HG03469 (cell line): ENCODE measurements around the gene TAF1A.
"Not testable (repeated sequence)": the region's sequence is repeated elsewhere in the genome, so short reads cannot be mapped to it uniquely, and the experiment has no call there.

ENCODE experiments used
- ATAC-seq: cut with Tn5 transposase; IDR thresholded peaks from one replicate; pipeline ENCODE4 v1.9.1; 2021; ENCODE audit warnings: mild to moderate bottlenecking, moderate library complexity, moderate number of reproducible peaks; ENCODE audit not compliant: unreplicated experiment

Gene TAF1A

DNA sequence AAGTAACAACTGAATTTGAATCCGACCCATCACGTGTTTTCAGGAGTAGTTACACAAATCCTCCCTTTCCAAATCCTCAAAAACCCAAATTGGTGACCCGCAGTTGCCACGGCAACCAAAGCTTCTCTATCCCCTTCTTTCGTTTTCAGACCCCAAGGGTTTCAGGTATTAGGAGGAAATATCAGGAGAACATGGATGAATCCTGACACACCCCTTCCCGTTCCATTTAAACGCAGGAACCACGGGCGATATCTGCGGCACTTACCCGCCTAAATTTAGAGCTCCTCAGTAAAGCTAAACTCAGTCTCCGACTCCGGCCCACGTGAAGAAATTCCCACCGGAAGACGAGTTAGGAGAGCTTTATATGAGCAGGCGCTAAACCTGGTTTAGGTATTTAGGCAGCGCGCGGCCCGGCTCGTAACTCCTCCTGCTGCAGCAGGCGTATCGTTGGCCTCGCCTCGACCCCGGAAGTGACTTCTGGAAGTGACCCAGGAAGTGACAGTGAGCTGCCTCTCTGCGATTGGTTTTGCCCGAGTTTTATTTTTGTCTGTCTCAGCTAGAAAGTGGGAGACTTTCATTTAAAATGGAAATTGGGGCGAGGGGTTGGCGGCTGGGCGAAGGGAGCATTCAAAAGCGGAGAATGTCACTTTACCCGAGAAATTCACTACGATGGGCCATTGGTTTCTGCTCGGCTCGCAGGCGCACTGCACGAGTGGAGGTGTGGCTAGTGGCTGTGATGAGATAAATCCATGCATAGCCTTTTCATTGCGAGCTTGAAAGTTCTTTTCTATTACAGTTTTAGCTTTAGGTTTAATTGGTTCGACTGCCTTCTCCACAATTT lies at the start of gene TAF1A:
TSS of gene TAF1A (minus strand) at position 472 of the 841 bp plus-strand sequence.
- peak; percentile 90 for ATAC-seq

DNA sequence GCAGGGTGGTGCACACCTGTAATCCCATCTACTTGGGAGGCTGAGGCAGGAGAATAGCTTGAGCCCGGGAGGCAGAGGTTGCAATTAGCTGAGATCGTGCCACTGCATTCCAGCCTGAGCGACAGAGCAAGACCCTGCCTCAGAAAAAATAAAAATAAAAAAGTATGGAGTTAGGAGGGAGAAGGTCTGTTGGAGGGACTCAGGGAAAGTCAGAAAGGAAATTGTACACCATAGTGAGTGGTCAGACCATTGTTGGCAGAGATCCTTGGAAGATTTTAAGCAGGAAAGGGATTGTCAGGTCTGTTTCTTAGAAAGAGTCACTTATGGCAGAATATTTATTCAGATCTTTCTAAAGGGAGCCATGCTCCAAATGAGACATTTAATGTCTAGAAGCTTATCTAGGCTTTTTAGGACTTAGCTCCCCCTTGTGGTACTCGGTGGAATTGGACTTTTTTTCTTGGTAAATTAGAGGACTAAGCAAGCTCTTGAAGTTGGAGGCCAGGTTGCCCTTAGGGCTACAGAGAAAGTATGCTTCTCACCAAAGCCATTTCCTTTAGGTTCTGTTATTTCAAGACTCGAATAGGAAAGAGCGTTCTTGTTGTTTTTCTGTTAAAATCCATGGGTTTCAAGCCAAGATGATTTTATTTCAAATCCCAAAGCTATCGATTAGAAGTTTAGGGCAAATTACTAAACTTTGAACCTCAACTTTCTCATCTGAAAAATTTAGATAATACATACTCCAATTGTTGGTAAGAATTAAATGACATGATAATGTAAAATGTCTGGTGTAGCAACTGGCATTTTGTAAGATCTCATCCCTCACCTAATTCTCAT lies 44.7 kb upstream of the TAF1A start:
- ATAC-seq, result peak; percentile 90

DNA sequence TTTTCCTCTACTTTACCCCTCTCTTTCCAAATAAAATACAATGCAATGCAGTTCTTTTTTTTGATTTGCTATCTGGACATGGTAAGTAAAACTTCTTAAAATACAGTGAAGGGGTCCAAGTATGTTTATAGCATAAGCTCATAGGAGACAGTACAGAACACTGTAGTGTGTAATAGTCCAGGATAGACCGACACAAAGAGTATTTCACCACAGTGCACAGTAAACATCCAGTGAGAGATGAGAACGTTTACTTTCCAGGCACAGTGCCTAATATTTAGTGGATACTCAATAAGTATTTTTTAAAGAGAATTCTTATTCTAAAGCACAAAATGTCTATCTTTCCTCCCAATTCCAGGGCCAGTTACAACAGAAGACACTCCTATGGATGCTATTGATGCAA lies 43.0 kb upstream of the TAF1A start:
- no peak for ATAC-seq

GRCh38 chr1:222631611-222632208 lies 42.0 kb upstream of the TAF1A start:
- no peak for ATAC-seq

GRCh38 chr1:222629921-222630535 lies 40.3 kb upstream of the TAF1A start:
- no peak for ATAC-seq

DNA sequence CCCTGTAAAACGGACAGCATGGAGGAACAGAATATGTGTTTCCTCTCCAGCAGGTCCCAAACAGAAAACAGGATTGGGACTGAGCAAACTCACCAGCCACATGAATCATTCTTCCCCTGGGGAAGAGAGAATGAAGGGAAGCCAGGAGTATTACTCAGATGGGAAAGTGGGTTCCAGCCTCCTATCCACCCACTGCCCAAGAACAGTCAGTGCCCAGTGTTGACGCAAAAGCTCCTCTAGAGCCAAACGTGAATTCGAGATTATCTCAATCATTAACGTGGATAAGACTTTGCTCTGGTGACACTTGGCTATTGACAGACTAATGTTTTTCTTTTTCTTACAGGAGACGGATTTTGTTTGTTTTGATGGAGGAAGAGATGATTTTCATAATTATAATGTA lies 37.5 kb upstream of the TAF1A start:
- ATAC-seq, result no peak

- no peak for ATAC-seq
Measured at GRCh38 chr1:222624214-222624613, 34.5 kb upstream of the TAF1A start.

DNA sequence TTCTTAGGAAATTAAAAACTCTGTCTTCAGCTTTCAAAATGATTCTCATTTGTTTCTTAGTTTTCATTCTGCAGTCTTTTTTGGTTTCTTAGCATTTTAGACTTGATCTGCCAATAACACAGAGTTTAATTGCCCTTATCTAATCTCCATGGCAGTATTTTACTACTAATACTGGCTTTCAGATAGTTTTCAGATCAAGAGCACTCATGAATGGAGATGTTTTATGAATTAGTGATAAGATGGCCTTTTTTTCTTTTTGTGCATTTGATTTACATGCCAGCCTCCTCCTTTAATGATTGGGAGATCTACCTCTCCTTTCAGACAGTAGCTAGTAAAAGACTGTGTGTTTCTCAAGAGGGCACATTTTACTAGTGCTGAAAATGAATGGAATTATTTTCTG lies 33.7 kb upstream of the TAF1A start:
- ATAC-seq, result no peak

DNA sequence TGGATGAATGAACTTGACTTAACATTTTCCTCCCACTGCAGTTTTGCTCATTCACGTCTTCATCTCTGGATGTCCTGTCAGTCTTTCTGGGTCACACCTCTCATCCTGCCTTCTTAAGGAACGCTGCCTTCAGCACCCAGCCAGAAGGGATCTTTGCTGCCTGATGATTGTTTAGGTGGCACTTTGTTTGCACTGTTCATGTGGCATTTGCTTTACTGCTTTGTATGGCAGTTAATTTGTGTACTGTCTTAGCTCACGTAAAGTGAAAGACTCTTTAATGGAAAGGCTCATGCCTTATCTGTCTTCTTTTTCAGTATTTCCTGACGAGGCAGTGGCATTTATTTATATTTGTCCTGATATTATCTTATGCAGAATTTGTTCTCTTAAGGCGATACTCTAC lies 33.0 kb upstream of the TAF1A start:
- ATAC-seq, result no peak

DNA sequence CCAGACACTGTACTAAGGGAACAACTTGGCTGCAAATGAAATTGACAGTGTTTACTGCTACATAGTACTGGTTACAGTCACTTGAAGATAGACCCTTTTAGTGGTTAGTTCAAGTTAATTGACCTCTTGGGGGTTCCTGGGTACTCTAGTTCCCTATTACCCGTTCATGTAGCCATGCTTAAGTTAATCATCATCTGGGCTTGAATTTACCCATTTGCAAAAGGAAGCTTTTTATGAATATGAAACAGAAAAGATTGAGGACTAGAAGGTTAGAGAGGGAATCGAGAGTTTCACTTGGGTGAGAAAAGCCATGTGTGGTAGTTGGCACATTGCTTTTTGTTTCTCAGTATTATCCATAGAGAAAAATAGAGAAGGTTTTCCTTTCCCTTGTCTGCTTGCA lies 30.8 kb upstream of the TAF1A start:
- ATAC-seq, result peak; percentile 30

- no peak for ATAC-seq
Measured at GRCh38 chr1:222618880-222619596, 29.3 kb upstream of the TAF1A start.

GRCh38 chr1:222618001-222618879 lies 28.5 kb upstream of the TAF1A start, which contains the start of gene MIA3:
TSS of gene MIA3 (plus strand) at chr1:222618097. CDS start at chr1:222618111, 14 bp downstream.
- peak; percentile 37 for ATAC-seq

DNA sequence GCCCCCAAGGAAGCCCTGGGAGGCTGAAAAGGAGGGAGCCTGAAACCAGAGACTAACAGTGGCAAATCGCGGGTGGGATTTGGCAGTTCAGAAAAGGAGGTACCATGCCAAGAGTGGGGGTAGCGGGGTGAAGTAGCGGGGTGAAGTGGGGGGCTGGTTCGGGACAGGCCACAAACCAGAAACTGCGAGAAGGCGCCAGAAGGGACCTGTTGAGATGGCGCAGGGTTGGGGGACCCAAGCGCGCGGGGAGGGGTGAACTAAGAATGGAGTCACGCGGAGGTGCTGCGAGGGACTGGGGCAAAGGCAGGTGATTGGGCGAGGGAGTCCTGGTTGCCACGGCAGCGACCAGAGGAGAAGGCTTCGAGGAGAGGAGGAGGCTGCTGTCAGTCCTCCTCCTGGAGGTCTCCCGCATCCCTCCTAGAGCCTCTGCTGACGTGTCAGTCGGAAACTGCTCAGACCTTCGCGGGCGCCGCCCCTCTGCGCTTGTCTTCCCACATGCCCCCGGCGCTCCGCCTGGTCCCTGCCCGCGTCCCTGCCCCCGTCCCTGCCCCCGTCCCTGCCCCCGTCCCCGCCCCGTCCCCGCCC lies 27.7 kb upstream of the TAF1A start:
- peak; percentile 74 for ATAC-seq

- ATAC-seq, result no peak
Measured at GRCh38 chr1:222616525-222616924, 26.8 kb upstream of the TAF1A start.

DNA sequence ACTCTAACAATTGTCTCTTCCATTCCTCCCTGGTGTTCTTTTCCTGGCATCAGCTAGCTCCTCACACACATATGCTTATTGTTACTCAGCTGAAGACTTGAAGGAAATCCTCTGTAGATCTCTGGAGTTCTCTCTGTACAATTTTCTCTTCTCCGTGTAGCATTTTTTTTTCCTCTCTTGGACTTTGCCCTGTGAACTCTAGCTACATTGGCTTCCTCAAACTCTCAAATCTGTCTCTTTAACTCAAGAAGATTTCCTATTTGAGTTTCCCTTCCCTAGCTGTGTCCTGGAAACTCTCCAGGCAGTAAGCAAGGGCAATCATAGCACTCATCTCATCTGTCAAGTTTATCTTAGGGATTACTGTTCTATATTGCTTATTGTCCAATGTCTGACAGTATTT lies 23.9 kb upstream of the TAF1A start:
- ATAC-seq, result no peak

DNA sequence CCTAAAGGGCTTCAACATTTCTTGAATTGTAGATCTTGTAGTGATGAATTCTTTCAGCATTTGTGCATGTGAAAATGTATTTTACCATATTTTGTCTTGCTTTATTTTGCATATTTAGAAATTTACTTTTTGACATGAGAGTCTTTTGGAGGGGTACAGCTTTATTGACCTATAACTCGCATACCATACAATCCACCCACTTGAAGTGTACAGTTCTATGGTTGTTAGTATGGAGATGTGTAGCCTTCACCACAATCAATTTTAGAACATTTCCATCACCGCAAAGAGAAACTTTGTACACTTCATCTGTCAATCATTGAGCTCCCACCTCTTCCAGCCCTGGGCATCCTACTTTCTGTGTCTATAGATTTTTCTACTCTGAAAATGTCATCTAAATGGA lies 21.0 kb upstream of the TAF1A start:
- ATAC-seq, result no peak

GRCh38 chr1:222609111-222609510 lies 19.4 kb upstream of the TAF1A start:
- ATAC-seq, result not testable (repeated sequence)

- no peak for ATAC-seq
Measured at GRCh38 chr1:222606757-222607156, 17.0 kb upstream of the TAF1A start.

- ATAC-seq, result no peak
Measured at GRCh38 chr1:222601257-222601656, 11.5 kb upstream of the TAF1A start.
